ENCODE results near the gene PRKN. TPM values are rescaled to one million over a fixed set of nuclear protein-coding genes. Genes with fewer than 3 reads are reported as not detected.

The PRKN gene
- total RNA-seq, 1 donor from 2014 or later = 2.8 TPM

DNA sequence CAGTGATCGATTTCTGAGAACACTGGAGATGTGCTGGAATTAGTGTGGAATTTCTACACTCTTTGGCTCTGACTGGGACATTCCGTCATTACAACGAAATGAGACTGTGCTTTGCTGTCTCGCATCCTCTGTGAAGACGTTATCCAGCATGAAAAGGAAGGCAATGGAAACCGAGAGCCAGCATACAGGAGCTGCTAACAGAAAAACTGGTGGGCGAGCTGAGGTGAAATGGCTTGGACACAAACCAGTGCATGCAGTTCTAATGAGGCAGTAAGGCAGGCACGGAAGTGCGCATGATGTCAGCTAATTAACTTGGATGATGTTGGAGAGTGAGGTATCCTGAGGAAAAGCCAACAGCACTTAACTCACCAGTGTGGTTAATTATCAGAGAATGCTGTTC, 1250.9 kb downstream of the PRKN start:
- Histone ChIP-seq H3K4me3 (no peak overlapping the region), H3F3A (ENCODE audit: low read depth) (no peaks in the 10 kb centered on the region), H4K20me1 (ENCODE audit: low read depth) (no peaks in the 10 kb centered on the region), H3K9me3 (ENCODE audit: low read depth) (no peaks in the 10 kb centered on the region), H3K27ac (no peak overlapping the region), H3K4me1 (peaks cover 2% of the 10 kb centered on the region), H2AFZ (replicated peaks) (peak overlapping the region; percentile 81), H3K36me3 (no peaks in the 10 kb centered on the region), H3K4me2 (no peak overlapping the region), H3K79me2 (ENCODE audit: low read depth) (no peaks in the 10 kb centered on the region), H3K27me3 (no peaks in the 10 kb centered on the region), H3K9ac (no peak overlapping the region)
- no peak for DNase-seq (ENCODE audit: low spot score)
- Mint-ChIP-seq H3K36me3 (no peaks in the 10 kb centered on the region), H3K27ac (peak overlapping the region; percentile 16), H3K4me1 (peaks cover 23% of the 10 kb centered on the region), H3K4me3 (no peak overlapping the region), H3K27me3 (ENCODE audit: insufficient read depth, low read depth) (peaks cover 6% of the 10 kb centered on the region), H3K9me3 (peaks cover 5% of the 10 kb centered on the region)
- TF ChIP-seq CTCF (IDR thresholded peaks at IDR 0.05) (no peak), EZH2 (IDR thresholded peaks at IDR 0.05) (no peak), EZH2phosphoT487 (IDR thresholded peaks at IDR 0.05) (no peak)

- no peak overlapping the region for H3K4me3 ChIP-seq
- peaks cover 3% of the 10 kb centered on the region for H3K27me3 Mint-ChIP-seq (ENCODE audit: insufficient read depth, low read depth)
- TF ChIP-seq EZH2 (IDR thresholded peaks at IDR 0.05) (no peak), CTCF (IDR thresholded peaks at IDR 0.05) (no peak), EZH2phosphoT487 (IDR thresholded peaks at IDR 0.05) (no peak)
Observed at GRCh38 chr6:161465403-161465802, 1262.2 kb downstream of the PRKN start.

DNA sequence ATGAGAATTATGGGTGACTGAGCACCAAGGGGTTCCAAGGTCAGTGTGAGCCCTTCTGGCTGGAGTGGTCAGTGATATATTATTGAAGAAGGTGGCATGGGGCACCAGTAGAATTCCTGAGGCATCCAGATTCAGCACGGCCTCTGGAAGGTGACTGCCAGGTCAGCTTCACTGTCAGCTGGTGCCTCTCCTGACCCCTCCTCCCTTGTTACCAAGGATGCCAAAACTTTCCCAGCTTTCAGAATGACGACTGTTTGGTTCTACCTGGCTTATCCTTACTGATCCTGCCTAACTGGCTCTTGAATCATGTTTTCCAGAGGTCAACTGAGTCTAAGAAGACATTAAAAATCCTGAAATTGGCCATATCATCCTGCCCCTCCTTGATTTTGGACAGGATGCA, 1264.5 kb downstream of the PRKN start:
- Histone ChIP-seq H2AFZ (replicated peaks) (no peak overlapping the region), H3F3A (ENCODE audit: low read depth) (no peaks in the 10 kb centered on the region), H3K4me1 (no peaks in the 10 kb centered on the region), H4K20me1 (ENCODE audit: low read depth) (no peaks in the 10 kb centered on the region), H3K4me2 (no peak overlapping the region), H3K36me3 (no peaks in the 10 kb centered on the region), H3K27me3 (no peaks in the 10 kb centered on the region), H3K9me3 (ENCODE audit: low read depth) (no peaks in the 10 kb centered on the region), H3K27ac (no peak overlapping the region), H3K4me3 (no peak overlapping the region), H3K9ac (no peak overlapping the region), H3K79me2 (ENCODE audit: low read depth) (no peaks in the 10 kb centered on the region)
- Mint-ChIP-seq H3K27me3 (ENCODE audit: insufficient read depth, low read depth) (no peaks in the 10 kb centered on the region), H3K4me1 (peaks cover 11% of the 10 kb centered on the region), H3K36me3 (no peaks in the 10 kb centered on the region), H3K9me3 (peaks cover 12% of the 10 kb centered on the region), H3K27ac (no peak overlapping the region), H3K4me3 (no peak overlapping the region)
- DNase-seq (ENCODE audit: low spot score) = no peak
- TF ChIP-seq EZH2phosphoT487 (IDR thresholded peaks at IDR 0.05) = no peak
- no peak for TF ChIP-seq CTCF (IDR thresholded peaks at IDR 0.05)
- TF ChIP-seq EZH2 (IDR thresholded peaks at IDR 0.05) = no peak

More at GRCh38 chr6:161465403-161465802, 1262.2 kb downstream of the PRKN start:
- Histone ChIP-seq H2AFZ (replicated peaks) (no peak overlapping the region), H3F3A (ENCODE audit: low read depth) (no peaks in the 10 kb centered on the region), H3K79me2 (ENCODE audit: low read depth) (no peaks in the 10 kb centered on the region), H3K4me1 (no peaks in the 10 kb centered on the region), H3K4me2 (no peak overlapping the region), H3K27me3 (no peaks in the 10 kb centered on the region), H3K27ac (no peak overlapping the region), H3K9ac (no peak overlapping the region), H4K20me1 (ENCODE audit: low read depth) (no peaks in the 10 kb centered on the region), H3K36me3 (no peaks in the 10 kb centered on the region), H3K9me3 (ENCODE audit: low read depth) (no peaks in the 10 kb centered on the region)
- Mint-ChIP-seq H3K4me1 (no peaks in the 10 kb centered on the region), H3K9me3 (peaks cover 18% of the 10 kb centered on the region), H3K27ac (no peak overlapping the region), H3K36me3 (no peaks in the 10 kb centered on the region), H3K4me3 (no peak overlapping the region)
- DNase-seq (ENCODE audit: low spot score) = no peak

Data from neural progenitor cell (in vitro differentiated cells).